HepG2 (cell line): Measurements from ENCODE around the gene SAMD8. TPM values are rescaled to one million over a fixed set of nuclear protein-coding genes. Genes with fewer than 3 reads are reported as not detected.

Experiments
- ARNTL ChIP-seq: sonication (generic); formaldehyde crosslinking; IDR thresholded peaks from 2 replicates; pipeline ENCODE4 v1.4.0; 2020; ENCODE audit warnings: mild to moderate bottlenecking, missing genetic modification reagents
- CEBPG ChIP-seq: IDR thresholded peaks from 2 replicates; pipeline ENCODE4 v1.6.1; 2016
- DBP ChIP-seq: sonication (generic); formaldehyde crosslinking; IDR thresholded peaks from 2 replicates; pipeline ENCODE4 v1.4.0; 2020; ENCODE audit warnings: missing genetic modification reagents; ENCODE audit errors: not compliant biosample characterization
- EEA1 ChIP-seq: sonication (generic); formaldehyde crosslinking; IDR thresholded peaks from 2 replicates; pipeline ENCODE4 v1.5.1; 2020; ENCODE audit warnings: mild to moderate bottlenecking, missing genetic modification reagents, borderline replicate concordance
- GMEB1 ChIP-seq: sonication (generic); formaldehyde crosslinking; IDR thresholded peaks from 2 replicates; pipeline ENCODE4 v1.5.1; 2020; ENCODE audit warnings: missing genetic modification reagents, mild to moderate bottlenecking, borderline replicate concordance
- HOXA3 ChIP-seq: sonication (generic); formaldehyde crosslinking; IDR thresholded peaks from 2 replicates; pipeline ENCODE4 v1.5.0; 2020; ENCODE audit warnings: missing genetic modification reagents
- KAT2B ChIP-seq: fragments of 150-350 bp; IDR thresholded peaks from 2 replicates; pipeline ENCODE4 v1.6.1; 2014; ENCODE audit warnings: low read depth, low read length, borderline replicate concordance
- KDM5A ChIP-seq: fragments of 200-600 bp; sonication (generic); IDR thresholded peaks from 2 replicates; pipeline ENCODE4 v1.7.0; 2018; ENCODE audit warnings: antibody characterized with exemption, mild to moderate bottlenecking, low read length, borderline replicate concordance
- PBX3 ChIP-seq: sonication (generic); formaldehyde crosslinking; IDR thresholded peaks from 2 replicates; pipeline ENCODE4 v1.8.1; 2023; ENCODE audit warnings: missing genetic modification reagents, inconsistent platforms, borderline replicate concordance
- RAD21 ChIP-seq: fragments of 450-650 bp; formaldehyde crosslinking; IDR thresholded peaks from 2 replicates; pipeline ENCODE4 v1.5.0; 2020; ENCODE audit warnings: mild to moderate bottlenecking
- RBAK ChIP-seq: sonication (generic); formaldehyde crosslinking; IDR thresholded peaks from 2 replicates; pipeline ENCODE4 v1.5.1; 2020; ENCODE audit warnings: mild to moderate bottlenecking, missing genetic modification reagents
- SALL1 ChIP-seq: sonication (generic); formaldehyde crosslinking; IDR thresholded peaks from 2 replicates; pipeline ENCODE4 v1.8.0; 2022; ENCODE audit warnings: mild to moderate bottlenecking, missing genetic modification reagents
- TEAD3 ChIP-seq: optimal IDR thresholded peaks from 2 replicates; pipeline ENCODE3; 2016; ENCODE audit warnings: borderline replicate concordance
- YEATS2 ChIP-seq: sonication (generic); formaldehyde crosslinking; IDR thresholded peaks from 2 replicates; pipeline ENCODE4 v1.4.0; 2020; ENCODE audit warnings: missing genetic modification reagents, borderline replicate concordance
- ZBTB38 ChIP-seq: sonication (generic); formaldehyde crosslinking; IDR thresholded peaks from 2 replicates; pipeline ENCODE4 v1.5.1; 2020; ENCODE audit warnings: mild to moderate bottlenecking, missing genetic modification reagents
- ZNF484 ChIP-seq: sonication (generic); formaldehyde crosslinking; IDR thresholded peaks from 2 replicates; pipeline ENCODE4 v1.5.1; 2020; ENCODE audit warnings: mild to moderate bottlenecking, low read depth, missing genetic modification reagents, borderline replicate concordance
- ZNF510 ChIP-seq: sonication (generic); formaldehyde crosslinking; IDR thresholded peaks from 2 replicates; pipeline ENCODE4 v1.4.0; 2020; ENCODE audit warnings: low read depth, mild to moderate bottlenecking, missing genetic modification reagents
- ZNF569 ChIP-seq: sonication (generic); formaldehyde crosslinking; IDR thresholded peaks from 2 replicates; pipeline ENCODE4 v1.5.0; 2020; ENCODE audit warnings: mild to moderate bottlenecking, missing genetic modification reagents, moderate library complexity, borderline replicate concordance
- ZNF687 ChIP-seq: sonication (generic); formaldehyde crosslinking; IDR thresholded peaks from 2 replicates; pipeline ENCODE4 v1.5.1; 2020; ENCODE audit warnings: mild to moderate bottlenecking, missing genetic modification reagents, moderate library complexity
- ZNF7 ChIP-seq: IDR thresholded peaks from 2 replicates; pipeline ENCODE4 v1.6.1; 2016; ENCODE audit warnings: missing biosample characterization, missing genetic modification reagents
- ZNF766 ChIP-seq: sonication (generic); formaldehyde crosslinking; IDR thresholded peaks from 2 replicates; pipeline ENCODE4 v1.5.0; 2020; ENCODE audit warnings: missing genetic modification reagents, borderline replicate concordance
- polyA plus RNA-seq, 8 experiments: library from polyadenylated mRNA; depleted of rRNA in 3 of 8; stranded (reverse) in 7 of 8; unstranded in 1 of 8; fragments of >200 nt; fragmentation: Illumina TruSeq in 4 of 8; extraction: Trizol in 4 of 8; gene quantifications; 2 replicates each; pipeline versions ENCODE4 v1.2.1 to v1.2.3, GENCODE V29; 2011 to 2016; ENCODE audit warnings: low read depth in 4 of 8, missing spikeins in 1 of 8, mixed read lengths in 1 of 8; ENCODE audit not compliant: insufficient read depth in 1 of 8
- total RNA-seq, 5 experiments: library from RNA; depleted of rRNA; stranded (reverse); fragments of >200 nt; fragmentation: Illumina TruSeq; extraction: Trizol; gene quantifications; 2 replicates each; pipeline ENCODE4 v1.2.3, GENCODE V29; 2016; ENCODE audit warnings: low read depth in 1 of 5

Gene SAMD8
- total and polyA plus RNA-seq, 2 of the 13 experiments (the other 11 are each of a cell fraction or from before 2014, with no cell fraction given) = 10.4 to 13.2 TPM

- TF ChIP-seq ZNF510 (CRISPR knock-in tag) (no peak), RAD21 (CRISPR knock-in tag) (peak; percentile 41; the same call in 1 of the 2 replicates), DBP (CRISPR knock-in tag) (no peak), HOXA3 (CRISPR knock-in tag) (no peak; the same call in 1 of the 2 replicates), YEATS2 (no peak), ZBTB38 (CRISPR knock-in tag) (no peak), GMEB1 (CRISPR knock-in tag) (no peak), PBX3 (CRISPR knock-in tag) (no peak), ZNF484 (no peak), EEA1 (CRISPR knock-in tag) (no peak), SALL1 (CRISPR knock-in tag) (peak; percentile 37; the same call in 1 of the 2 replicates), ZNF687 (no peak; the same call in 1 of the 2 replicates), TEAD3 (CRISPR knock-in tag) (no peak), KDM5A (no peak), ZNF569 (no peak), ARNTL (CRISPR knock-in tag) (no peak), ZNF7 (CRISPR knock-in tag) (no peak), ZNF766 (CRISPR knock-in tag) (no peak), CEBPG (CRISPR knock-in tag) (peak; percentile 0; the same call in 1 of the 2 replicates), RBAK (CRISPR knock-in tag) (no peak), KAT2B (no peak)
Measured at GRCh38 chr10:75108684-75109458, 2.6 kb upstream of the SAMD8 start (continued).
